NCI-H460 (cell line): ENCODE data around the gene CEPT1. TPM values are rescaled to one million over a fixed set of nuclear protein-coding genes. Genes with fewer than 3 reads are reported as not detected.
"Not testable (repeated sequence)": the region's sequence is repeated elsewhere in the genome, so short reads cannot be mapped to it uniquely, and the experiment has no call there.

Experiments used
- DNase-seq: peaks from one replicate; pipeline ENCODE4 v3.0.0-alpha.2; 2016; ENCODE audit warnings: low read depth; ENCODE audit errors: extremely low read depth
- total RNA-seq: library from RNA; depleted of rRNA; stranded (reverse); fragments of >200 nt; shearing (Covaris generic); gene quantifications from 2 replicates; pipeline ENCODE4 v1.2.3, GENCODE V29; 2014

CEPT1 gene
- total RNA-seq, 1 experiment from 2014 or later = 29.7 TPM

DNA sequence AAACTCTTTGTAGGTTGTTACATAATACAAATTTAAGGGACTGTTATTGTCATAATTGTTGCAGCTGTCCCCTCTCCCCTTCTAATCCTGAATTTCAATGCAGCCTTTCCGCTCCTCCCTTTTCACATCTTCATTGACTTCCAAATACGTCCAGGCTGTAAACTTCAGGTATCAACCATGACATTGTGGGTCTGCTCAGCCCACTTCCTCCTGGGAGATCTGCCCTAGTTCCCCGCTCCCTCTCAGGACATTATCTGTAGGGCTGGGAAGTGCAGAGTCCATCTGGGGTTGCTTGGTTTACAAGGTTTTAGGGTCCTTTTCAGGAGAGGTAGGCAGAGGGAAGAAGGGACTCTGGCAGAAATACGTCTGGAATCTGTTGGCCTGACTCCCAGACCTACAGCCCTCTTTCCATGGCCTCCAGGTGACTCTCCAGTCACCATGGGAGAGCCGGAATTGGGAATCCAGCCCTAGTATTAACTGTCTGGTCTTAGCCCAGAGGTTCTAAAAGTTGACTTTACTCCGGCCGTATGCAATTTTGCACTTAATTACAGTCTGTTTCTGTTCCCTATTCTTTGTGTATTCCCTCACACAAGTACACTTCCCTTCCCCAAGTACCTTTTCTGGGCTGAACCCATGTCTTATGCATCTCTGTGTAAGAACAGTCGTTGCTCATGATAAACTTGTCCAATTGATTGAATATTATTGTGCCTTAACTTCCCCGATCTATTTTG, 65.1 kb downstream of the CEPT1 start:
- DNase-seq = no peak

GRCh38 chr1:111205714-111206050, 65.7 kb downstream of the CEPT1 start:
- DNase-seq = no peak

DNA sequence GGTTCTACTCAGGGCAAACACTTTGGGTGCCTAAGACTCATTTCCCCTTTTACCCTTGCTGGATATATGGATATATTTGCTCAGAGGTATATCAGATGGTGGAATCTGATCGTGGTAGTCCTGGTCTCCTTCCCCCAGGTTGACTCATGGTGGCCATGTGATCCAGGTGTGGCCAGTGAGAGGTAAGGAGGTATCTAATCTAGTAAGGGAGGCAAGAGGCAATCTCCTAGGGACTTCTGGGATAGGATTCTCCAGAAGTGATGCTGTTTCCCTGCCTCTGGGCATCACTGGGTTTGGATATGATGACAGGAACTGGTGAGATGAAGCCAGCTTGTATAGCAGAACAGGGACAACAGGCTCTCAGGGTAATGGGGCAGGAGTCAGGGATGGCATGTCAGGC, 68.9 kb downstream of the CEPT1 start:
- DNase-seq = no peak

DNA sequence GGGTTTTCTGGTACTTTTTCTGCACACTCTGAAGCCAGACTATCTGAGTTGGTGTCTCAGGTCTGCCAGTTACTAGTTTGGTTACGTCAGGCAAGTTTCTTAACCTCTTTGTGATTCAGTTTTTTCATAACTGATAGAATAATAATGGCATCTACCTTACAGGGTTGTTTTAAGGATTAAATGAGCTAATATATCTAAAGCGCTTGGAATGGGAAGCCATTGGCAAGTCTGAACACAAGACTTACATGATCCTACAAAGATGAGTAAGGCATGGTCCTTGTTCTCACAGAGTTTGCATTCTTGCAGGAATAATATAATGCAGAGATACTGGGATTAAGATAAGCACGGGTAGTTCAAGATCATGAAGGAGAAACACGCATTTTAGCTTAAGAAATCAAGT, 69.6 kb downstream of the CEPT1 start:
- DNase-seq = no peak

DNA sequence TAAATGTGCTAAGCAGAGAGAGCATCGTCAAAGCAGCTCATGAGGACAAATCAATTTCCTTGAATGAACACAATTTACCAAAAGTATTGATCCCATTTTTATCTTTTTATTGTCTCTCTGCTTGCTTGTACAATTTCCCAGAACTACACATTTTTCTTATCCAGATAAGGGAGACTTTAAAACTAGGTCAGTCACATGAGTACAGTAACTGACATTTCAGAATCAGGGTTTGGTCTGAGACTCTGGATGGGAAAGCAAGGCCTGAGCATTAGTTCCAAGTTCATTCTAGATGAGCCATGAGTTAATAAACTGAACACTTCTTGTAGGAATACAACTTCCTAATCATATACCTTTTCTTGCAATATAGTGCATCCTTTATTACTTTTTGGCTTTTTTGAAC, 71.9 kb downstream of the CEPT1 start:
- DNase-seq = no peak

GRCh38 chr1:111212634-111213335, 72.8 kb downstream of the CEPT1 start:
- DNase-seq = no peak

DNA sequence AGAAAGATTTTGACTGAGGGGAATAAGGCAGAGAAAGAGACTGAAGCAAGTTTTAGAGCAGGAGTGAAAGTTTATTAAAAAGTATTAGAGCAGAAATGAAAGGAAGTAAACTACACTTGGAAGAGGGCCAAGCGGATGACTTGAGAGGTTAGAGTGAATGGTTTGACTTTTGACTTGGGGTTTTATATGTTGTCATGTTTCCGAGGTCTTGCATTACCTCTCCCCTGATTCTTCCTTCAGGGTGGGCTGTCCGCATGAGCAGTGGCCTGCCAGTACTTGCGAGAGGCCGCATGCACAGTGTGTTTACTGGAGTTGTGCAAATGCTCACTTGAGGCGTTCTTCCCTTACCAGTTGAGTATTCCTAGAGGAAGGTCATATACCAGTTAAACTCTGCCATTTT, 73.4 kb downstream of the CEPT1 start:
- DNase-seq = no peak

DNA sequence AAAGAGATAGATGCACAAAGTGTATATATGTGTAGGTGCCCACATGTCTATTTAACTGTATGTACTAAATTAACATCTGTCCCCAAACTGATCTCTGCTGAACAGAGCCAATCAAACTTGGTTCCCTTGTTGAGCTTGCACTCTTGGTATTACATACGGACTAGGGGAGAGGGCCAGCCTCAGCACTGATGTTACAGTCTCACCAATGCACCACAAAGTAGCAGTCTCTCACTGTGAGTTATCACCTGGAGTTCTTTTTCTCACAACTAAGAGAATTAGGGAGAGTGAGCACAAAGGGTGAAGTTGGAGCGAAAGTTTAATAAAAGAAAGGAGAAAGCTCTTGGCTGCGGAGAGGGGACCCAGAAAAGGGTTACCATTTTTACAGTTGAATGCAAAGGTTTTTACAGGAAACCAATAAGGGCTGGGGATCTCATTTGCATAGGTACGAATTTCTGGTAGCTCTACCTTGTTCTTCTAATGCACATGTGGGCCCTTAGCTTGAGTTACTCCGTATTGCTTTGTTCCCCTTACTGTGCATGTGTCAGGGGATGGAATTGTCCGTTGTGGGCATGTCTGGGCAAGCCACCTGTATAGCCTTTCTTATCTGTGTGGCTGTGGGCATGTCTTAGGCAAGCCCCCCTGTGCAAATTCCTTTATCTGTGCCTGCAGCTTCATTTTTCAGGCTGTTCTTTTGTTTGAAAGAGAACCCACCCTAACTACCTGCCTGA, 74.2 kb downstream of the CEPT1 start:
- DNase-seq = no peak

DNA sequence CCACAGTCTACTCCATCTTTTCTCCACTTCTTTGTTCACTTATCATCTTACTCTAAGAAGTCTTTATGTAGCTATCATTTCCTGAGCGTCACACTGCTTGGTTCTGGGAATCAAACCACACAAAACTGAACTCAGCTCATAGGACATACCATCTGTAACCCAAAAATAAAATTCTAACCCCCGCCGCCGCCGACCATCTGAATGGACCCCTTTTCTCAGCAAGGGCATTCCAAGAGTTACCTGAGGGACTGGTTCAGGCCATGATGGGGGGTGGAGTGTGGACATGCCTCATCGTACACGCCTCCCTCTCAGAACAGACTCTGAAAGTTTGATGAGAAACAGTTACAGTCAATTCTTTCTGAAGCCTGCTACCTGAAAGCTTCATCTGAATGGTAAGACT, 74.9 kb downstream of the CEPT1 start:
- DNase-seq = no peak

DNA sequence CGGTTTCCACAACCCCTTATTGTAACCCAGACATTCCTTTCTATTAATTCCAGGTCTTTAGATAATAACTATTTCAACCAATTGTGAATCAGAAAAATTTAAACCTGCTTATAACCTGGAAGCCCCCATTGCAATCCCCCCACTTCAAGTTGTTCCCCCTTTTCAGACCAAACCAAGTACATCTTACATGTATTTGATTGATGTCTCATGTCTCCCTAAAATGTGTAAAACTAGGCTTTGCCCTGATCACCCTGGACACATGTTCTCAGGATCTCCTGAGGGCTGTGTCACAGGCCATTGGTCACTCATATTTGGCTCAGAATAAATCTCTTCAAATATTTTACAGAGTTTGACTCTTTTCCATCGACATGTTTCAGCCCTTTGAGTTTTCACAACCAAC, 75.3 kb downstream of the CEPT1 start:
- DNase-seq = not testable (repeated sequence)

- DNase-seq = no peak
These were observed 76.7 kb downstream of the CEPT1 start for GRCh38 chr1:111216751-111217150.

GRCh38 chr1:111217183-111217910, 77.3 kb downstream of the CEPT1 start:
- no peak for DNase-seq

DNA sequence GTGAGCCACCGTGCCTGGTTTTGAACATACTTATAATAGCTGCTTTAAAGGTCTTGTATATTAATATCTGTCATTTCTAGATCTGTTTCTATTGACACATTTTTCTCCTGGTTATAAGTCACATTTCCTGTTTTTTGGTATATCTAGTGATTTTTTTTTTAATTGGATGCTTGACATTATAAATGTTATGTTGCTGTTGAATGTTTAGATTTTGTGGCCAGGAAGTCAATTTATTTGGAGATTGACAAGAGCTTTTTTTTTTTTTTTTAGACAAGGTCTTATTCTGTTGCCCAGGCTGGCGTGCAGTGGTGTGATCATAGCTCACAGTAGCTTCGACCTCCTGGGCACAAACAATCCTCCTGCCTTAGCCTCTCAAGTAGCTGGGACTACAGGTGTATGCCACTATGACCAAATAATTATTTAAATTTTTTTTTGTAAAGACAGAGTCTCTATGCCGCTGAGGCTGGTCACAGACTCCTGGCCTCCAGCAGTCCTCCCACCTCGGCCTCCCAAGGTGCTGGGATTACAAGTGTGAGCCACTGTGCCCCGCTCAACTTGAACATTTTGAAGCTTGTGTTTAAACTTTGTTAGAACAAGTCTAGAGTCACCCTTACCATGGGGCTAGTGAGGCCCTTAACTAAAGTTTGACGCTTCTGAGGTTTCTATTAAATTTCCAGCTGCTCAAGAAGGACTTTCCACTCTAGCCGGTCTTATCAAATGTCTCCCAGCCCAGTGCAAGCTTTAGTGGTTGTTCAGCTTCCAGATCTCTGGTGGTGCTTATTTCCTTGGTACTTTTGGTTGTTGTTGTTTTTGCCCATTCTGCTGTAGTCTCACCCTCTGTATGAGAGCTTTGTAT, 78.9 kb downstream of the CEPT1 start:
- DNase-seq = no peak

GRCh38 chr1:111219557-111220286, 79.7 kb downstream of the CEPT1 start:
- no peak for DNase-seq

DNA sequence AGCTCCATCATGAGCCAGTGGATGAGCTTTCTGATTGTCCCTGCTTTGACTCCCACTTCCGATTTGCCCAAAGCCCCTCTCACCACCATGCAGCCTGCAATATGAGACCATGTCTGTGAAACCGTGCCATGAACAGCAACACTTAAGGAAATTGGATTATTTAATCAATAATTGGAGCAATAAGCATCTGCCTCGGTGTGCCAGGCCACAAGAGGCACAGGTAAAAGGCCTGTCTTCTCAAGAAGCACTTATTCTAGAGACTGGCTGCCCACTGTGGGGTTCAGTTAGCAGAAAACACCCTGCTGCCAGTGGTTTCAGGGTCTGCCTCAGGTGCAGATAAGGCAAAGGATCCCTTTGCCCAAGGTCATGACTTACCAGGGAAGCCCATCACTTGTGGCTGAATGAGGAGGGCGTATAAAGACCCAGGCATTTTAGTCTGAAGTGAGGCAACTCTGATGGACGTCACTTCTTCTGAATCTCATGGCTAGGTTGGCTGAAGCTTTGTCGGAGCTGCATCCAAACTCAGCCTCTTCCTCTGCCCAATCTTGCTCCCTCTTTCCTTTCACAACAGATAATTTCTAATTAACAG, 80.4 kb downstream of the CEPT1 start:
- DNase-seq = no peak

DNA sequence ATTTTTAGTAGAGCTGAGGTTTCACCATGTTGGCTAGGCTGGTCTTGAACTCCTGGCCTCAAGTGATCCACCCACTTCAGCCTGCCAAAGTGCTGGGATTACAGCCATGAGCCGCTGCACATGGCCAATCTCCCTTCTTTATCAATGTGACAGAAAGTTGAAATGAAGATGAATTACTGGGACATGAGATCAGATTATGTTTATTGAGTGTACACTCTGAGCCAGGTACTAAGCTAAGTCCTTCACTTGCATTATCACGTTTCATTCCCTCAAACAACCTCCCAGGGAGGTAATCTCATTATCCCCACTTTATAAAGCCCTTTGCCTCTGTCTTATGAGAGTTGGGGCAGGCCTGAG, 81.2 kb downstream of the CEPT1 start:
- no peak for DNase-seq

GRCh38 chr1:111221633-111222291, 81.7 kb downstream of the CEPT1 start:
- no peak for DNase-seq

DNA sequence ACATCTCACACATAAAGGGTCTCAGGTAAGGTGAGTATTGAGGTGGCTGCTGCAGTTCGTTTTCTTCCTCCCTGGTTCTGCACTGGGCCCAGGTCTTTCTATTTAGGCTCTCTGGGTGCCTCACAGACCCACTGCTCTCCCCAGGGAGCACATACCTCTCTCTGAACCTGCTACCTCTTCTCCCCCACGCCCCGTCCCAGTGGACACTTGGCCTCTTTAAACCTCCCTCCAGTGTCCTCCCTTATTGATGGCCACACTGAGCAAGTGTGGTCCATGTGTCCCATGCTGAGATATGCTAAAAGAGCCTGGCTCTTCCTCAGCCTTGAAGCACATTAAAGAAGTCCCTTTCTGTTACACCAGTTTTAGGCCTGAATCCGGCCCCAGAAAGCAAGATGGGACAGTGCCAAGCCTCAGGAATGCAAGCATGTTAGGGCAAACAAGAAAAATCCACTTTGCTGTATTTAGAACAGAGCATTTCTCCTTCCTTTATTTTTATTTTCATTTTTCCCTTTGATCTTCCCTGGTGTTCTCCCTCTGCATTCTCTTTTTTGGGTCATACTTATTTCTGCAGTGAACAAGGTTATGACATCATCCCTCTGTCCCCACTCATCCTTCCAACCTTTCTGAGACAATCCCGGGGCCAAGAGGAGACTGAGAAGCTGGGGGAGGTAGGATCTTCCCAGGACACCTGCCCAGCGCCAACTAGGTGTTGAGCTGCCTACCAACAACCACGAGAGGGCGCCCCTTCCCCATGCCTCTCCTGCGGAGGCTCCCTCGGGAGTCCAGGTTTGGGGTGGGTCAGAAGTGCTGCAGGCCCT, 82.5 kb downstream of the CEPT1 start:
- DNase-seq = peak; percentile 64
